Common myeloid progenitor, CD34-positive (primary cell): Measurements from ENCODE around the gene PCED1B.
"Not testable (repeated sequence)": the region's sequence is repeated elsewhere in the genome, so short reads cannot be mapped to it uniquely, and the experiment has no call there.

Source experiments
- CTCF ChIA-PET: fragments of 350-600 bp; sonication (Branson Sonifier 250); formaldehyde crosslinking; loops from one replicate; lab custom pipeline; 2021; ENCODE audit warnings: antibody characterized with exemption; lab: Charles Lee
- POLR2A ChIA-PET: fragments of 350-600 bp; sonication (Branson Sonifier 250); formaldehyde crosslinking; loops from one replicate; lab custom pipeline; 2021; ENCODE audit warnings: antibody characterized with exemption; lab: Charles Lee
- DNase-seq, 3 donors: peaks; one replicate each; pipeline versions ENCODE4 v3.0.0 to v3.0.0-alpha.2; 2013
- H3K27ac ChIP-seq, 2 experiments: 1 replicate in 1 of 2; 2 replicates in 1 of 2; pipeline ENCODE4 v1.7.0; 2013; ENCODE audit warnings: inconsistent platforms in 2 of 2, low read length in 2 of 2, mild to moderate bottlenecking in 2 of 2, low read depth in 1 of 2, moderate library complexity in 1 of 2; ENCODE audit not compliant: severe bottlenecking in 2 of 2, insufficient read depth in 1 of 2, poor library complexity in 1 of 2
- H3K27me3 ChIP-seq, 5 experiments: replicated peaks in 2 of 5; 1 replicate in 3 of 5; 2 replicates in 2 of 5; pipeline versions ENCODE4 v1.6.1 to v1.7.0; 2013; ENCODE audit warnings: low read length in 4 of 5, mild to moderate bottlenecking in 2 of 5, moderate library complexity in 2 of 5, inconsistent platforms in 1 of 5; ENCODE audit not compliant: insufficient read depth in 5 of 5, control insufficient read depth in 4 of 5
- H3K36me3 ChIP-seq, 4 experiments: 1 replicate in 2 of 4; 2 replicates in 2 of 4; pipeline versions ENCODE4 v1.6.1 to v1.7.0; 2013; ENCODE audit warnings: low read length in 3 of 4, control low read depth in 1 of 4, mild to moderate bottlenecking in 1 of 4; ENCODE audit not compliant: control insufficient read depth in 4 of 4, insufficient read depth in 4 of 4
- H3K4me1 ChIP-seq, 4 experiments: 1 replicate in 3 of 4; 2 replicates in 1 of 4; pipeline versions ENCODE4 v1.6.1 to v1.7.1; 2013; ENCODE audit warnings: low read length in 3 of 4, mild to moderate bottlenecking in 3 of 4, control low read depth in 1 of 4, inconsistent platforms in 1 of 4, moderate library complexity in 1 of 4; ENCODE audit not compliant: control insufficient read depth in 4 of 4, insufficient read depth in 4 of 4; ENCODE audit errors: control extremely low read depth in 1 of 4
- H3K4me3 ChIP-seq, 7 experiments: 1 replicate in 4 of 7; 2 replicates in 3 of 7; pipeline versions ENCODE4 v1.5.1 to v1.7.0; 2013; ENCODE audit warnings: mild to moderate bottlenecking in 7 of 7, low read length in 6 of 7, moderate library complexity in 6 of 7, inconsistent platforms in 2 of 7, low read depth in 2 of 7, control low read depth in 1 of 7; ENCODE audit not compliant: insufficient read depth in 4 of 7, control insufficient read depth in 1 of 7; ENCODE audit errors: extremely low read depth in 1 of 7
- H3K9me3 ChIP-seq, 5 experiments: 1 replicate in 4 of 5; 2 replicates in 1 of 5; pipeline versions ENCODE4 v1.6.1 to v1.7.1; 2013; ENCODE audit warnings: low read length in 4 of 5, mild to moderate bottlenecking in 2 of 5, inconsistent platforms in 1 of 5, low read depth in 1 of 5, moderate library complexity in 1 of 5; ENCODE audit not compliant: control insufficient read depth in 4 of 5, insufficient read depth in 2 of 5; ENCODE audit errors: control extremely low read depth in 1 of 5
- WGBS: methylation state at CpG from one replicate; pipeline ENCODE4 v1.1.5; 2013; ENCODE audit not compliant: insufficient coverage; 5-methylcytosine and 5-hydroxymethylcytosine counted together

PCED1B gene

GRCh38 chr12:47274760-47275159 is 195.3 kb downstream of the PCED1B start:
- ChIA-PET CTCF (no interaction called here), POLR2A (no interaction called here)
- Histone ChIP-seq H3K27me3 (no peaks in the 10 kb centered on the region), H3K36me3 (no peaks in the 10 kb centered on the region), H3K4me1 (peaks cover 28 to 54% (median 45%) of the 10 kb centered on the region in 4 experiments), H3K9me3 (no peaks in the 10 kb centered on the region), H3K4me3 (no peak overlapping the region), H3K27ac (no peak overlapping the region)
- no peak for DNase-seq
- 91% methylated on average over 1 of the region's 2 CpGs for WGBS

DNA sequence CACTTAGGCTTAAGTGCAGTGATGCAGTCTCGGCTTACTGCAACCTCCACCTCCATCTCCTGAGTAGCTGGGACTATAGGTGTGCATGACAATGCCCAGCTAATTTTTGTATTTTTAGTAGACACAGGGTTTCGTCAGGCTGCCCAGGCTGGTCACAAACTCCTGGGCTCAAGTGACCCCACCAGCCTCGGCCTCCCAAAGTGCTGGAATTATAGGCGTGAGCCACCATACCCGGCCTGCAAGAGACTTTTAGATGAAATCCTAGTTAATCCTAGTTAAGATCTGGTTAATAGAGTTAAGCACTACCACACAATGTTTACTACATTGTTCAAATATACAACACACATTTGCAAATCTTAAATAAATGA is 196.8 kb downstream of the PCED1B start:
- ChIA-PET CTCF (interaction anchor here (1.0 to 1.1 kb wide), 2 partner anchors 21 to 51 kb away, joined by 3 to 4 read pairs; no protein-coding TSS in a partner anchor), POLR2A (interaction anchor here (0.7 kb wide), 1 partner anchor 60 kb away, joined by 3 read pairs; no protein-coding TSS in a partner anchor)
- Histone ChIP-seq H3K9me3 (no peaks in the 10 kb centered on the region), H3K27me3 (no peaks in the 10 kb centered on the region), H3K4me3 (no peak overlapping the region), H3K27ac (no peak overlapping the region), H3K36me3 (no peaks in the 10 kb centered on the region), H3K4me1 (peaks cover 22 to 40% (median 32%) of the 10 kb centered on the region in 4 experiments)
- WGBS = 100% methylated on average over 1 of the region's 5 CpGs
- no peak for DNase-seq

DNA sequence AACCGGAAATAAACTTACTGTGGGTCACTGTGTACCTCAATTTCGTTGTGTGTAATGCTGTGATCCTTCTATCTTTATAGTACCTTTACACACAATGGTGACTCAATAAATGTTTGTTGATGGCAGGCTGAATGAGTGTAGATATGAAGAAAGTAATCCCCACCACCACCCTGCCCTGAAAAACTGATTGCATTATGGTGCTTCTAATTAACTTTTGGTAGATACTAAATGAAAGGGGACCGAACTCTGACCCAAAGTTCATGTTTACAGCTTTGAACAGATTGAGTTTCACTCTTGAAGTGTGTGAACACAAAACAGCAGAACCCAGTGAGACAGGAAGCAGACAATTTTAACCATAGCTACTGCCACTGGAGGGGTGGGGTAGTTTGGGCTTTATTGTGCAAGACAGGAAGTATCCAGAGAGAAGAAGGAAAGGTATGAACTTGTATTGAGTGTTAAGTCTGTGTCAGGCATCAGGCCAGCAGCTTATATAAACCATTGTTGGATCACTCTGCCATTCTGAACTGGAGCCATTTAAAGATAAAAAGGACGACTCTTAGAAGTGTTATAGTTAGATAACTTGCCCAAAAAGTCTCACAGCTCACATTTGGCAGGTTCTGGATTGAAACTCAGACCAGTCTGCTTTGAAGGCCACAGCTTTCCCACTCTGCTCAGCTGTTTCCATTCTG is 197.3 kb downstream of the PCED1B start:
- Histone ChIP-seq H3K27me3 (no peaks in the 10 kb centered on the region), H3K27ac (peak overlapping the region in 1 of 2 experiments; percentile 39), H3K9me3 (no peaks in the 10 kb centered on the region), H3K4me1 (peaks cover 21 to 36% (median 28%) of the 10 kb centered on the region in 4 experiments), H3K4me3 (peak overlapping the region in 2 of 7 experiments; percentile 25 to 38), H3K36me3 (no peaks in the 10 kb centered on the region)
- WGBS = 0% methylated on average over 1 of the region's 4 CpGs
- DNase-seq = peak; percentile 64 to 92 (median 89)
- POLR2A ChIA-PET = interaction anchor here (0.5 to 0.7 kb wide), 2 partner anchors 61 to 195 kb away, joined by 3 read pairs; no protein-coding TSS in a partner anchor
- CTCF ChIA-PET = interaction anchor here (0.7 to 1.4 kb wide), 3 partner anchors 20 to 69 kb away, joined by 3 read pairs; no protein-coding TSS in a partner anchor

DNA sequence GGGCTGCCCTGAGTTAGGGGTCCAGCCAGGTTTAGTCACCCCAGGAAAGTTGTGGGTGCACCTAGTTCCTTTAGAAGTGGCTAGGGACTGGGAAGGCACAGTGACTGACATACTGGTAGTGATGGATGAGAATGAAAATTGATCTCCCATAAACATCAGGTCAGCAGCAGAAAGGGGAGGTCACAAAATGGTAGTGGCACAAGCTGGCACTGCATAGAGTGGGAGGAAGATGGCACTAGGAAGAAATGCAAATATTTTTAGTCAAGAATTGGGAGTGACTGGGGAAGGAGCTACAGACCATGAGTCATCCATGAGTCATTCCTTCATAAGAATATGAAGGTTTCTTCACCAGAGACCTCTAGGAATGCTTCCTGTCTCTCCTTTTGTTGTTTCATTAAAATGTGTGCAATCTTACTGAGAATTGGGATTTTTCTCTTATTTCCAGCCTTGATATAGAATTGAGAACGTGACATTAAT is 198.6 kb downstream of the PCED1B start:
- POLR2A ChIA-PET = no interaction called here
- Histone ChIP-seq H3K4me1 (peaks cover 14 to 24% (median 21%) of the 10 kb centered on the region in 4 experiments), H3K4me3 (peak overlapping the region in 1 of 7 experiments; percentile 15), H3K36me3 (no peaks in the 10 kb centered on the region), H3K9me3 (no peaks in the 10 kb centered on the region), H3K27ac (no peak overlapping the region), H3K27me3 (no peaks in the 10 kb centered on the region)
- DNase-seq = peak in 2 of 3 donors; percentile 54 to 68
- CTCF ChIA-PET = interaction anchor here (1.4 kb wide), 1 partner anchor 70 kb away, joined by 3 read pairs; no protein-coding TSS in a partner anchor
- WGBS = no CpG with 5 or more reads among the region's 1 CpG

GRCh38 chr12:47279758-47280157 is 200.3 kb downstream of the PCED1B start:
- H3K36me3 ChIP-seq, H3K4me3 ChIP-seq, DNase-seq, H3K27me3 ChIP-seq, CTCF ChIA-PET, H3K27ac ChIP-seq, H3K9me3 ChIP-seq: not testable (repeated sequence)
- WGBS = 80% methylated on average over 1 of the region's 8 CpGs
- POLR2A ChIA-PET = interaction anchor here (0.6 kb wide), 1 partner anchor 26 kb away, joined by 3 read pairs; no protein-coding TSS in a partner anchor
- H3K4me1 ChIP-seq = peaks cover 14 to 23% (median 21%) of the 10 kb centered on the region in 4 experiments

GRCh38 chr12:47280543-47281300 is 201.3 kb downstream of the PCED1B start:
- no peaks in the 10 kb centered on the region for H3K27me3 ChIP-seq
- POLR2A ChIA-PET = no interaction called here
- CTCF ChIA-PET = interaction anchor here (1.1 kb wide), 1 partner anchor 9 kb away, joined by 4 read pairs; no protein-coding TSS in a partner anchor
- no peaks in the 10 kb centered on the region for H3K36me3 ChIP-seq
- WGBS = 92% methylated on average over 6 of the region's 7 CpGs
- no peaks in the 10 kb centered on the region for H3K9me3 ChIP-seq
- H3K27ac ChIP-seq = no peak overlapping the region
- no peak for DNase-seq
- H3K4me1 ChIP-seq = peaks cover 14 to 23% (median 21%) of the 10 kb centered on the region in 4 experiments
- no peak overlapping the region for H3K4me3 ChIP-seq
